D721Med (cell line): ENCODE data around the gene NAP1L5.

ENCODE experiments used
- DNase-seq: peaks from one replicate; pipeline ENCODE4 v3.0.0; 2011; ENCODE audit warnings: low spot score; ENCODE audit not compliant: insufficient read length
- FAIRE-seq: peaks from 2 replicates; lab custom pipeline; 2011; peaks lifted over from hg19 to GRCh38; lab: Jason Lieb, UNC
- CTCF ChIP-seq: IDR thresholded peaks from 2 replicates; pipeline ENCODE4 v1.5.1; 2012; ENCODE audit warnings: mild to moderate bottlenecking, control low read depth; ENCODE audit not compliant: insufficient read depth; ENCODE audit errors: missing control alignments

NAP1L5 gene

GRCh38 chr4:88653371-88653946 is 44.2 kb downstream of the NAP1L5 start:
- no peak for FAIRE-seq
- DNase-seq: no peak
- no peak for TF ChIP-seq CTCF

- DNase-seq (no peak), FAIRE-seq (no peak)
- TF ChIP-seq CTCF: no peak
Measured at GRCh38 chr4:88649716-88650115, 47.9 kb downstream of the NAP1L5 start.

DNA sequence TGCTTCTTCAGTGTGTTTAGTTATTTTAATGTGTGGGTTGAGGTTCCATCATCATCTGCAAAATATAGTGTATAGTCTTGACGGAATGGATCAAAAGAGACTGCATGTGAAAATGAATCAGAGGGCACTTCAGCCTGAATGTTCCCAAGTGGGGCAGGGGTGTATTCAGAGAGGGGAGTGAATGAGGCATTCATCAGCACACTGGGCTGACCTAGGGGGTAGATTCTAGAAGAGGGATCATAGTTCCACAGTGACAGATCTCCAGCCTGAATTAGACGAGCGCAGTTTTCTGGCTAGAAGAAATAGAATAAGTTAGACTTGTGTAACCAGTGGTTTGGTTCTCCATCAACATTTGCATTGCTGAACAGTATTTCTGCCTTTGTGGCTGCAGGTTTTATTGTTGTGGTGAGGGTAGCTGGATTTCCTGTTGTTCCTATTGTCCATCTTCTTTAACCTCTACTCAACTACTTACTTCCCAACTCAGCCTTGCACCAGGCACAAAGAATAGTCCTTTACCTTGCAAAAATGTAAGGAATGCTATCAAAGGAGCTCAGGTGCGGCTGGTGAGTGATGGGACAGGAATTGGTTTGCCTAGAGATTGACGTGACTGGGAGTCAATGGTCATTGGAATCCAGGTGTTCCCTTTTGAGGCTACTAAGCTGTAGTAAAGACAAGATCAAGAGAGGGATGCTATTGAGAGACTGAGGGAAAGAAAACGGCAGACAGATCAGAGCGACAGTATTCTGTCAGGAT is 50.9 kb downstream of the NAP1L5 start:
- FAIRE-seq: no peak
- no peak for DNase-seq

GRCh38 chr4:88645994-88646393 is 51.6 kb downstream of the NAP1L5 start:
- TF ChIP-seq CTCF: no peak
- DNase-seq (no peak), FAIRE-seq (no peak)

More for the DNA sequence above, 50.9 kb downstream of the NAP1L5 start:
- no peak for TF ChIP-seq CTCF
